ENCODE results near the gene BRME1. TPM values are rescaled to one million over a fixed set of nuclear protein-coding genes. Genes with fewer than 3 reads are reported as not detected.
A peak's percentile ranks its signal among the peaks of the same experiment; 100 is the strongest.

BRME1 gene
- total and polyA plus RNA-seq, 2 donors from 2014 or later, result 1.5 to 1.8 TPM

GRCh38 chr19:13850910-13851733 is 54.8 kb downstream of the BRME1 start:
- H3K27me3 ChIP-seq (ENCODE audit: control insufficient read depth, insufficient read depth, low read length), result no peaks in the 10 kb centered on the region
- peak overlapping the region in 2 of 3 donors; percentile 10 to 43 for H3K9ac ChIP-seq (ENCODE audit: low read length in 3 of 3)
- peaks cover 4 to 20% (median 10%) of the 10 kb centered on the region in 3 donors for H3K4me1 ChIP-seq (ENCODE audit: control insufficient read depth in 2 of 3, insufficient read depth in 2 of 3, low read depth in 1 of 3, low read length in 3 of 3)
- no peaks in the 10 kb centered on the region for H3K36me3 ChIP-seq (ENCODE audit: control insufficient read depth in 2 of 3, insufficient read depth in 3 of 3, low read length in 3 of 3)
- H3K27ac ChIP-seq (ENCODE audit: low read depth in 2 of 2, low read length in 2 of 2), result peak overlapping the region; percentile 78 to 94
- intact Hi-C loops (cut with DNase I), result no loop called here
- DNase-seq (peak in 4 of 5 donors; percentile 49 to 97 (median 76)), FAIRE-seq (no peak)
- H3K4me3 ChIP-seq (ENCODE audit: low read length in 3 of 3), result peak overlapping the region; percentile 28 to 36 (median 34)
- no peaks in the 10 kb centered on the region for H3K9me3 ChIP-seq (ENCODE audit: control insufficient read depth in 2 of 3, insufficient read depth in 1 of 3, low read length in 3 of 3)
- no peak for TF ChIP-seq CTCF (IDR thresholded peaks at IDR 0.05; ENCODE audit: borderline replicate concordance, extremely low read depth, insufficient read depth)

- H3K9me3 ChIP-seq (ENCODE audit: control insufficient read depth in 2 of 3, insufficient read depth in 1 of 3, low read length in 3 of 3), result no peaks in the 10 kb centered on the region
- H3K27ac ChIP-seq (ENCODE audit: low read depth in 2 of 2, low read length in 2 of 2), result peak overlapping the region; percentile 78 to 94
- peak overlapping the region in 2 of 3 donors; percentile 10 to 43 for H3K9ac ChIP-seq (ENCODE audit: low read length in 3 of 3)
- no peak for TF ChIP-seq CTCF (IDR thresholded peaks at IDR 0.05; ENCODE audit: borderline replicate concordance, extremely low read depth, insufficient read depth)
- H3K4me1 ChIP-seq (ENCODE audit: control insufficient read depth in 2 of 3, insufficient read depth in 2 of 3, low read depth in 1 of 3, low read length in 3 of 3), result peaks cover 4 to 23% (median 10%) of the 10 kb centered on the region in 3 donors
- no peaks in the 10 kb centered on the region for H3K36me3 ChIP-seq (ENCODE audit: control insufficient read depth in 2 of 3, insufficient read depth in 3 of 3, low read length in 3 of 3)
- intact Hi-C loops (cut with DNase I), result no loop called here
- DNase-seq (peak; percentile 78 to 94 (median 85)), FAIRE-seq (no peak)
- peak overlapping the region; percentile 28 to 36 (median 34) for H3K4me3 ChIP-seq (ENCODE audit: low read length in 3 of 3)
- H3K27me3 ChIP-seq (ENCODE audit: control insufficient read depth, insufficient read depth, low read length), result no peaks in the 10 kb centered on the region
Measured at GRCh38 chr19:13849991-13850909, 55.7 kb downstream of the BRME1 start.

- intact Hi-C loops (cut with DNase I), result no loop called here
- no peak overlapping the region for H3K9ac ChIP-seq (ENCODE audit: low read length in 3 of 3)
- H3K36me3 ChIP-seq (ENCODE audit: control insufficient read depth in 2 of 3, insufficient read depth in 3 of 3, low read length in 3 of 3), result no peaks in the 10 kb centered on the region
- peak in 2 of 5 donors; percentile 55 to 75 for DNase-seq
- H3K9me3 ChIP-seq (ENCODE audit: control insufficient read depth in 2 of 3, insufficient read depth in 1 of 3, low read length in 3 of 3), result no peaks in the 10 kb centered on the region
- no peak for FAIRE-seq
- peaks cover 4 to 23% (median 10%) of the 10 kb centered on the region in 3 donors for H3K4me1 ChIP-seq (ENCODE audit: control insufficient read depth in 2 of 3, insufficient read depth in 2 of 3, low read depth in 1 of 3, low read length in 3 of 3)
- H3K27me3 ChIP-seq (ENCODE audit: control insufficient read depth, insufficient read depth, low read length), result no peaks in the 10 kb centered on the region
- no peak for TF ChIP-seq CTCF (IDR thresholded peaks at IDR 0.05; ENCODE audit: borderline replicate concordance, extremely low read depth, insufficient read depth)
- no peak overlapping the region for H3K4me3 ChIP-seq (ENCODE audit: low read length in 3 of 3)
- peak overlapping the region; percentile 26 to 40 for H3K27ac ChIP-seq (ENCODE audit: low read depth in 2 of 2, low read length in 2 of 2)
Measured at GRCh38 chr19:13848798-13849676, 56.9 kb downstream of the BRME1 start.
